WTC11 (cell line): ENCODE data around the gene DUXB. TPM values are rescaled to one million over a fixed set of nuclear protein-coding genes. Genes with fewer than 3 reads are reported as not detected.

Experiments
- ATAC-seq: fragments of 200-7000 bp; cut with Tn5 transposase; 2 replicates; pipeline ENCODE4 v1.10.0; 2021; ENCODE audit warnings: mild to moderate bottlenecking, moderate library complexity
- CTCF ChIA-PET: fragments of 300-600 bp; sonication (Branson Sonifier 250); formaldehyde crosslinking; loops from one replicate; lab custom pipeline; 2021; ENCODE audit warnings: antibody characterized with exemption; lab: Charles Lee
- POLR2A ChIA-PET: fragments of 350-600 bp; sonication (Branson Sonifier 250); formaldehyde crosslinking; loops from one replicate; lab custom pipeline; 2021; ENCODE audit warnings: antibody characterized with exemption; lab: Charles Lee
- DNase-seq: peaks from one replicate; pipeline ENCODE4 v3.0.0; 2021; ENCODE audit warnings: low spot score
- H3K27ac Mint-ChIP-seq: 2 replicates; pipeline ENCODE4 v1.8.0; 2021; ENCODE audit warnings: mixed read lengths
- H3K27me3 Mint-ChIP-seq: 2 replicates; pipeline ENCODE4 v1.8.0; 2021; ENCODE audit warnings: low read depth, mild to moderate bottlenecking, moderate library complexity, mixed read lengths
- H3K36me3 Mint-ChIP-seq: 2 replicates; pipeline ENCODE4 v1.8.0; 2021; ENCODE audit warnings: mixed read lengths
- H3K4me1 Mint-ChIP-seq: 2 replicates; pipeline ENCODE4 v1.8.0; 2022; ENCODE audit warnings: mixed read lengths
- H3K4me3 Mint-ChIP-seq: 2 replicates; pipeline ENCODE4 v1.8.0; 2021; ENCODE audit warnings: mild to moderate bottlenecking, moderate library complexity, mixed read lengths
- H3K9me3 Mint-ChIP-seq: 2 replicates; pipeline ENCODE4 v1.8.0; 2021; ENCODE audit warnings: mixed read lengths
- AR ChIP-seq: fragments of 250-450 bp; sonication (Bioruptor Pico); IDR thresholded peaks from 2 replicates; pipeline ENCODE4 v1.9.0; 2021; ENCODE audit warnings: mild to moderate bottlenecking
- ARID4B ChIP-seq: sonication (generic); formaldehyde crosslinking; IDR thresholded peaks from 2 replicates; pipeline ENCODE4 v1.8.0; 2023; ENCODE audit warnings: missing genetic modification reagents, mild to moderate bottlenecking, borderline replicate concordance
- CBFB ChIP-seq: sonication (generic); formaldehyde crosslinking; IDR thresholded peaks from 2 replicates; pipeline ENCODE4 v1.8.1; 2022; ENCODE audit warnings: mild to moderate bottlenecking, low read depth, missing genetic modification reagents
- CDX4 ChIP-seq: fragments of 250-450 bp; sonication (Bioruptor Pico); IDR thresholded peaks from 2 replicates; pipeline ENCODE4 v1.9.0; 2021; ENCODE audit warnings: moderate library complexity, mild to moderate bottlenecking, inconsistent platforms, borderline replicate concordance
- ESRRA ChIP-seq: sonication (generic); formaldehyde crosslinking; IDR thresholded peaks from 2 replicates; pipeline ENCODE4 v1.8.1; 2022; ENCODE audit warnings: mild to moderate bottlenecking, missing genetic modification reagents, borderline replicate concordance
- FOXK1 ChIP-seq: sonication (generic); formaldehyde crosslinking; IDR thresholded peaks from 2 replicates; pipeline ENCODE4 v1.8.0; 2022; ENCODE audit warnings: mild to moderate bottlenecking, moderate library complexity, missing genetic modification reagents
- FOXP4 ChIP-seq: sonication (generic); formaldehyde crosslinking; IDR thresholded peaks from 2 replicates; pipeline ENCODE4 v1.8.0; 2022; ENCODE audit warnings: mild to moderate bottlenecking, missing genetic modification reagents
- GABPB1 ChIP-seq: sonication (generic); formaldehyde crosslinking; IDR thresholded peaks from 2 replicates; pipeline ENCODE4 v1.8.1; 2023; ENCODE audit warnings: mild to moderate bottlenecking, missing genetic modification reagents
- MLX ChIP-seq: sonication (generic); formaldehyde crosslinking; IDR thresholded peaks from 2 replicates; pipeline ENCODE4 v1.8.1; 2023; ENCODE audit warnings: mild to moderate bottlenecking, missing genetic modification reagents, moderate library complexity
- NFATC4 ChIP-seq: fragments of 250-450 bp; sonication (Bioruptor Pico); IDR thresholded peaks from 2 replicates; pipeline ENCODE4 v1.9.0; 2021; ENCODE audit warnings: mild to moderate bottlenecking
- RORB ChIP-seq: fragments of 250-450 bp; sonication (Bioruptor Pico); IDR thresholded peaks from 2 replicates; pipeline ENCODE4 v1.9.0; 2021; ENCODE audit warnings: mild to moderate bottlenecking
- SMAD3 ChIP-seq: sonication (generic); formaldehyde crosslinking; IDR thresholded peaks from 2 replicates; pipeline ENCODE4 v1.8.0; 2022; ENCODE audit warnings: missing genetic modification reagents, mild to moderate bottlenecking, borderline replicate concordance
- TP53 ChIP-seq: sonication (generic); formaldehyde crosslinking; IDR thresholded peaks from 2 replicates; pipeline ENCODE4 v1.8.1; 2023; ENCODE audit warnings: mild to moderate bottlenecking, missing genetic modification reagents
- ZMAT4 ChIP-seq: fragments of 250-450 bp; sonication (Bioruptor Pico); IDR thresholded peaks from 2 replicates; pipeline ENCODE4 v1.9.0; 2021; ENCODE audit warnings: mild to moderate bottlenecking
- ZNF138 ChIP-seq: sonication (generic); formaldehyde crosslinking; conservative IDR thresholded peaks from 2 replicates; pipeline ENCODE4 v1.8.1; 2022; ENCODE audit warnings: mild to moderate bottlenecking, moderate library complexity, missing genetic modification reagents
- ZNF317 ChIP-seq: sonication (generic); formaldehyde crosslinking; IDR thresholded peaks from 2 replicates; pipeline ENCODE4 v1.8.1; 2023; ENCODE audit warnings: low read depth, mild to moderate bottlenecking, moderate library complexity, missing genetic modification reagents, borderline replicate concordance
- ZNF532 ChIP-seq: fragments of 250-450 bp; sonication (Bioruptor Pico); IDR thresholded peaks from 2 replicates; pipeline ENCODE4 v1.9.0; 2021; ENCODE audit warnings: mild to moderate bottlenecking, borderline replicate concordance
- total RNA-seq: library from RNA; stranded (reverse); gene quantifications from 3 replicates; pipeline ENCODE4 v1.2.3, GENCODE V29; 2021

DUXB gene
- total RNA-seq, 1 experiment from 2014 or later = not detected

- Mint-ChIP-seq H3K27me3 (peaks cover 18% of the 10 kb centered on the region), H3K4me3 (no peak overlapping the region), H3K27ac (no peak overlapping the region), H3K36me3 (peaks cover 40% of the 10 kb centered on the region), H3K9me3 (peaks cover 91% of the 10 kb centered on the region), H3K4me1 (no peaks in the 10 kb centered on the region)
- ATAC-seq = no peak
- POLR2A ChIA-PET = no interaction called here
- no peak for DNase-seq
- TF ChIP-seq ESRRA (CRISPR knock-in tag) (no peak), GABPB1 (CRISPR knock-in tag) (no peak), CBFB (CRISPR knock-in tag) (no peak), ZNF138 (no peak), ARID4B (no peak), FOXK1 (CRISPR knock-in tag) (no peak), ZMAT4 (CRISPR knock-in tag) (no peak), ZNF532 (CRISPR knock-in tag) (no peak), MLX (CRISPR knock-in tag) (no peak), ZNF317 (CRISPR knock-in tag) (no peak), TP53 (no peak), NFATC4 (CRISPR knock-in tag) (no peak), FOXP4 (CRISPR knock-in tag) (no peak), SMAD3 (CRISPR knock-in tag) (no peak), CDX4 (CRISPR knock-in tag) (no peak), RORB (no peak), AR (CRISPR knock-in tag) (no peak)
- CTCF ChIA-PET = no interaction called here
These were observed 9.1 kb upstream of the DUXB start for GRCh38 chr16:75710344-75710743.
